OCI-LY7 (cell line): ENCODE data around the gene STARD3.

Experiments used
- EZH2phosphoT487 ChIP-seq: fragments of 200-600 bp; sonication (generic); IDR thresholded peaks from 2 replicates; pipeline ENCODE4 v1.6.1; 2018; ENCODE audit warnings: low read depth, borderline replicate concordance, mild to moderate bottlenecking, mixed run types, antibody characterized with exemption, low read length, moderate library complexity, mixed read lengths
- TF ChIP-seq, protein P1 (sequence below): fragments of 200-600 bp; sonication (generic); conservative IDR thresholded peaks from 2 replicates; pipeline ENCODE4 v1.5.1; 2014; ENCODE audit warnings: mild to moderate bottlenecking, antibody characterized with exemption, low read length, moderate library complexity, mixed read lengths

DNA sequence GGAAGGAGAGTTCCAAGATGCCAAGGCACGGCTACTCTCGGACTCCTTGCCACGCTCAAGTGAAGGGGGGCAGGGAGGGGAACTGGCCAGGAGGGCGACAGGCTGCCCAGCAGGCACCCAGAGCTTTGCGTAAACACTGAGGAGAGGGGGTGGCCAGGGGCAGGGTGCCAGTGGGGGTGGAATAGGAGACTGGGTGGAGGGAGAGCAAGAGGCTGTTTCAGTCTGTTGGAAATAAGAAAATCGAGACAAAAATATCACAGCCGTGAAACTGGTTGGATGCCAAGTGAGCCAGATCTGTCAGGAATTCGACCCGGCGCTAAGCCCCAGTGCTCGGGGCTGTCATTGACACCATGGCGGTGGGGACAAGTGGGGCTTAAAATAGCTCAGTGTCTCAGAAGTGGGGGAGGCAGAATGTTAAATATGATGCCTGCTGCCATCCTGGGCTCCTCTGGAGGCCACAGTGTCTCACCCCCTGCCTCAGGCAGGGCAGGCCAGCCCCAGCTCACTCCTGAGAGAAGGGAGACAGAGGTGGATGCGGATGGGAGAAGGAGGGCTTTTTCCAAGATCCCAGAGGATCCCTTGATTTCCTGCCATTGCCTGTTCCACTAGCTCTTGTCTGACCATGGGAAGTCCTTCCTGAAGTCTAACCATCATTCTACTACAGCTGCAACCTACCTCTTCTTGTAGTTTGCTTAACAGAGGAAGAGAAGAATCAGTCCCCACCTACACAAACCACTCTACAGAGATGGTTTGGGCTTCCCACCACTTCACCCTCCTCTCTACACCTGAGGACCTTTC is 40.8 kb downstream of the STARD3 start:
- no peak for TF ChIP-seq EZH2phosphoT487
- TF ChIP-seq, protein P1, sequence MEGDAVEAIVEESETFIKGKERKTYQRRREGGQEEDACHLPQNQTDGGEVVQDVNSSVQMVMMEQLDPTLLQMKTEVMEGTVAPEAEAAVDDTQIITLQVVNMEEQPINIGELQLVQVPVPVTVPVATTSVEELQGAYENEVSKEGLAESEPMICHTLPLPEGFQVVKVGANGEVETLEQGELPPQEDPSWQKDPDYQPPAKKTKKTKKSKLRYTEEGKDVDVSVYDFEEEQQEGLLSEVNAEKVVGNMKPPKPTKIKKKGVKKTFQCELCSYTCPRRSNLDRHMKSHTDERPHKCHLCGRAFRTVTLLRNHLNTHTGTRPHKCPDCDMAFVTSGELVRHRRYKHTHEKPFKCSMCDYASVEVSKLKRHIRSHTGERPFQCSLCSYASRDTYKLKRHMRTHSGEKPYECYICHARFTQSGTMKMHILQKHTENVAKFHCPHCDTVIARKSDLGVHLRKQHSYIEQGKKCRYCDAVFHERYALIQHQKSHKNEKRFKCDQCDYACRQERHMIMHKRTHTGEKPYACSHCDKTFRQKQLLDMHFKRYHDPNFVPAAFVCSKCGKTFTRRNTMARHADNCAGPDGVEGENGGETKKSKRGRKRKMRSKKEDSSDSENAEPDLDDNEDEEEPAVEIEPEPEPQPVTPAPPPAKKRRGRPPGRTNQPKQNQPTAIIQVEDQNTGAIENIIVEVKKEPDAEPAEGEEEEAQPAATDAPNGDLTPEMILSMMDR: no peak
